KOPT-K1 (cell line): ENCODE data around the gene PRTG.
"Not testable (repeated sequence)": the region's sequence is repeated elsewhere in the genome, so short reads cannot be mapped to it uniquely, and the experiment has no call there.

Experiments
- H3K27ac ChIP-seq: fragments of 200-600 bp; sonication (generic); 2 replicates; pipeline ENCODE4 v1.5.1; 2016; ENCODE audit warnings: antibody characterized with exemption, mild to moderate bottlenecking, low read depth, low read length; ENCODE audit not compliant: poor library complexity, severe bottlenecking
- H3K36me3 ChIP-seq: fragments of 200-600 bp; sonication (generic); 2 replicates; pipeline ENCODE4 v1.5.1; 2017; ENCODE audit warnings: antibody characterized with exemption, mild to moderate bottlenecking, low read length, moderate library complexity; ENCODE audit not compliant: insufficient read depth
- H3K9me3 ChIP-seq: fragments of 200-600 bp; sonication (generic); 2 replicates; pipeline ENCODE4 v1.5.1; 2017; ENCODE audit warnings: antibody characterized with exemption, low read length, mild to moderate bottlenecking; ENCODE audit not compliant: insufficient read depth, poor library complexity, severe bottlenecking

Gene PRTG

GRCh38 chr15:55694652-55695150 is 48.3 kb downstream of the PRTG start:
- H3K9me3 ChIP-seq, result no peaks in the 10 kb centered on the region
- H3K36me3 ChIP-seq, result no peaks in the 10 kb centered on the region
- H3K27ac ChIP-seq, result no peak overlapping the region

- H3K9me3 ChIP-seq, H3K27ac ChIP-seq, H3K36me3 ChIP-seq: not testable (repeated sequence)
Observed at GRCh38 chr15:55693116-55693515, 49.8 kb downstream of the PRTG start.

- Histone ChIP-seq H3K27ac (no peak overlapping the region), H3K9me3 (no peaks in the 10 kb centered on the region), H3K36me3 (no peaks in the 10 kb centered on the region)
Observed at GRCh38 chr15:55687792-55688191, 55.2 kb downstream of the PRTG start.

GRCh38 chr15:55685286-55685685 is 57.7 kb downstream of the PRTG start:
- Histone ChIP-seq H3K36me3 (no peaks in the 10 kb centered on the region), H3K27ac (no peak overlapping the region), H3K9me3 (no peaks in the 10 kb centered on the region)

- Histone ChIP-seq H3K9me3 (no peaks in the 10 kb centered on the region), H3K27ac (no peak overlapping the region)
Observed at GRCh38 chr15:55683376-55683775, 59.6 kb downstream of the PRTG start.

GRCh38 chr15:55681631-55682030 is 61.3 kb downstream of the PRTG start:
- no peaks in the 10 kb centered on the region for H3K9me3 ChIP-seq
- no peaks in the 10 kb centered on the region for H3K36me3 ChIP-seq
- peak overlapping the region; percentile 52 for H3K27ac ChIP-seq

More at GRCh38 chr15:55683376-55683775, 59.6 kb downstream of the PRTG start:
- H3K36me3 ChIP-seq, result no peaks in the 10 kb centered on the region

- no peaks in the 10 kb centered on the region for H3K9me3 ChIP-seq
- no peaks in the 10 kb centered on the region for H3K36me3 ChIP-seq
- no peak overlapping the region for H3K27ac ChIP-seq
Observed at GRCh38 chr15:55676507-55676906, 66.4 kb downstream of the PRTG start.

- Histone ChIP-seq H3K27ac (no peak overlapping the region), H3K36me3 (no peaks in the 10 kb centered on the region), H3K9me3 (no peaks in the 10 kb centered on the region)
Observed at GRCh38 chr15:55673287-55673686, 69.7 kb downstream of the PRTG start.

- no peaks in the 10 kb centered on the region for H3K9me3 ChIP-seq
- no peak overlapping the region for H3K27ac ChIP-seq
- H3K36me3 ChIP-seq, result no peaks in the 10 kb centered on the region
Observed at GRCh38 chr15:55669270-55669669, 73.7 kb downstream of the PRTG start.

- Histone ChIP-seq H3K9me3 (no peaks in the 10 kb centered on the region), H3K27ac (no peak overlapping the region), H3K36me3 (no peaks in the 10 kb centered on the region)
Observed at GRCh38 chr15:55665605-55666227, 77.2 kb downstream of the PRTG start.

GRCh38 chr15:55661428-55661827 is 81.5 kb downstream of the PRTG start:
- Histone ChIP-seq H3K9me3 (no peaks in the 10 kb centered on the region), H3K27ac (no peak overlapping the region), H3K36me3 (no peaks in the 10 kb centered on the region)

- no peak overlapping the region for H3K27ac ChIP-seq
- H3K36me3 ChIP-seq, result no peaks in the 10 kb centered on the region
Observed at GRCh38 chr15:55660153-55660552, 82.8 kb downstream of the PRTG start.

GRCh38 chr15:55659481-55659880 is 83.5 kb downstream of the PRTG start:
- no peak overlapping the region for H3K27ac ChIP-seq
- H3K36me3 ChIP-seq, result no peaks in the 10 kb centered on the region

More at GRCh38 chr15:55660153-55660552, 82.8 kb downstream of the PRTG start:
- no peaks in the 10 kb centered on the region for H3K9me3 ChIP-seq

GRCh38 chr15:55658886-55659285 is 84.1 kb downstream of the PRTG start:
- Histone ChIP-seq H3K36me3 (no peaks in the 10 kb centered on the region), H3K9me3 (no peaks in the 10 kb centered on the region), H3K27ac (no peak overlapping the region)

More at GRCh38 chr15:55659481-55659880, 83.5 kb downstream of the PRTG start:
- H3K9me3 ChIP-seq, result no peaks in the 10 kb centered on the region

- no peaks in the 10 kb centered on the region for H3K36me3 ChIP-seq
- no peaks in the 10 kb centered on the region for H3K9me3 ChIP-seq
Observed at GRCh38 chr15:55654561-55655031, 88.4 kb downstream of the PRTG start.

GRCh38 chr15:55652909-55653495 is 90.0 kb downstream of the PRTG start:
- no peaks in the 10 kb centered on the region for H3K36me3 ChIP-seq
- no peak overlapping the region for H3K27ac ChIP-seq
- H3K9me3 ChIP-seq, result no peaks in the 10 kb centered on the region

More at GRCh38 chr15:55654561-55655031, 88.4 kb downstream of the PRTG start:
- no peak overlapping the region for H3K27ac ChIP-seq
